OCI-M1 (cell line): ENCODE results near the gene MAGI1.

ENCODE experiments used
- DNase-seq: peaks from one replicate; lab custom pipeline; 2025; lab: John Stamatoyannopoulos, UW

The MAGI1 gene

DNA sequence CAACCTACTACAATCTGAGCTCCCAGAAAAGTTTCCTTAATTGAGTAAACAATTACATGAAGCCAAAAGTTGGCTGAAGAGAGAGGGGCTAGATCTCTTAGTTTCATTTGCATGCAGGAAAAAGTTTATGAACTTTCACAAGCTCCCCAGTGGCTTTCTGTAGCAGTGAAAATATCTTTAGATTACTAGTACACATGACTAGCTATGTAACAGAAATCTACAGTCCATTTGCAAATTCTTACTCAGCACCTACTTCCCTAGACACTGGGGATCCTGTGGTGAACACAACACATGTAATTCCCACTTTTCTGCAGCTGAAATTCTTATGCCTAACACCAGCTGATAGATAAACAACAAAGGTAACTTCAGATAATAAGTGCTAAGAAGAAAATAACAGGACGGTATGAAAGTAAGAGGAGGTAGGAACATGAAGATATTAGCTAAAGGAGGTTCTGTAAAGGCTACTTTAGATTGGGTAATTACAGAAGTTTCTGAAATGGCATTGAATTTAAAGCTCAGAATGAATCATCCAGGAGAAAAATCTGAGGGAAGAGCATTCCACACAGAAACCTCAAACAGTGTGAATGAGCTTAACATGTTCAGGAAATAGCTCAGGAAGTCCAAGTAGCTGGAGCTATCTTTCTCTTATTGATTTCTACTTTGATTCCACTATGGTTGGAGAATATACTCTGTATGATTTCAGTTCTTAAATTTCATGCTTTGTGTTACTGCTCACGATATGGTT is 204.8 kb downstream of the MAGI1 start:
- DNase-seq, result no peak

DNA sequence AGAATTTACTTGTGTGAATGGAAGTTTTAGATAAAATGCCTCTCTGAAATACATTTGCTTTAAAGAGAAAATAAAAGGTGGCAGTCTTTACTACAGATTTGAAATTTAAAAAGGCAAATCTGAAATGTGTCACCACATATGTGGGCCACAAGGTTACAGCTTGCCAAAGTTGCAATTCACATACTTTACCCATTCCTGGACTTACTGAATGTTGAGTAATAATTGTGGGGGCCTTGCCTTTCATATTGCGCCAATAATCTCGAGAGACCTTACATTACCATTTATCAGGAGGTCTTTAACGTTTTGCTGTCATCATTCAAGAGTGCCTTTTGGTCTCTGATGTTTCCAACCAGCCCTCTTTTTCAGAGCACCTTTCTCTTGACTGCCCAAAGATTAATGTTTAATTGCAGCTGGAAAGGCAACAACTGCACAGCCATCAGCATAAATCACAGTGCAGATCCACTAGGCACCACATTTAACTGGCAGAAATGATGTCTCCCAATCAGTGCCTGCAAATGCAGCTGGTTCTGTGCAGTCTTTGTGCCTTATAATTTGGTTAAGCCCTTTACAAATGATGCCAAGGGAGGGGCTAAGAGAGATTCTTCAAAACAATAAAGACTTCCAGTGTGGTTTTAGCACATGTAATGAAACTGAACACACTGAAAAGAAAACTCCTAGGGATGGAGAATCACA is 206.8 kb downstream of the MAGI1 start:
- no peak for DNase-seq

DNA sequence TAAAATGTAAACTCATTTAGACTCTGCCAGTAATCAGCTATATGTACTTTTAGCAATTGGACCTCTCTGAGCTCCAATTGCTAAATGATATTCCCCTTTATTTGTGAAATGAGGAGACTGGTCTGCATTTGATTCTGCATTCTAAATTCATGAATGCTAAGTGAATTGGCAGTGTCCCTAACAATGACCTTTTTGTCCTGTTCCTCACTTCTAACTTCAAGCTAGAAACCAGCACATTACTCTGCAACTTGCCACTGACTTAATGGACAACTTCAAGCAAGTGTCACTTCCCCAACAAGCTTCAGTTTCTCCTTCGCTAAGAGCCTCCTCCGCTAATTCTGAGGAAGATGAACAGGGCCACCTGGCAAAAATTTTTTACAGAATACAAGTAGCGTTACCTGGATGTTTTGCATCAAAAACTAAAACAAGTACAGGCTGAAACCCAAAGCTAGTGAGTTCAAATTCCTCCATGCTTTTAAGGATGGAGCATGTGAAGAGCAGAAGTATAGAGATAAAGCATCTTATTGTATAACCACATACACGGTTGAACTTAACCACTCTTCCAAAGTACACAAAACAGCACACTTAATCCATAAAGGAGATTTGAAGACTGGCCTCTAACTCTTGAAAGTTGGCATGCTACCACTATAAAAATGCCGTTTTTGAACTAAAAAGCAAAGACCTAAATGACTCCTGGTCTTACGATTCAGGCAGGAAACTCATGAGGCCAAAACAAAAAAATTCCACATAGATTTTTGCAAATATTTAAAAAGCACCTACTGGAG is 207.6 kb downstream of the MAGI1 start:
- DNase-seq, result no peak

DNA sequence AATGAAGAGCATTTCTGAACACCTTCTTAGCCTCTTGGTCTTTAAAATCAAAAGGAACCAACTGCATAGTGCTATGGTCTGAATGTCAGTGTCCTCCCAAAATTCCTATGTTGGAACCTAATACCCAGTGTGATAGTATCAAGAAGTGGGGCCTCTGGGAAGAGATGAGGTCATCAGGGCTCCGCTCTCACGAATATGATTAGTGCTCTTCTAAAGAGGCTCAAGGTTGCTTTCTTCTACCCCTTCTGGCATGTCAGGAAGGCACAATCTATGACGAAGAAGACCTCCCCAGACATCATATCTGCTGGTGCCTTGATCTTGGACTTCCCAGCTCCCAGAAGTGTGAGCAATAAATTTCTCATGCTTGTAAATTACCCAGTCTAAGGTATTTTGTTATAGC is 209.5 kb downstream of the MAGI1 start:
- DNase-seq, result no peak

DNA sequence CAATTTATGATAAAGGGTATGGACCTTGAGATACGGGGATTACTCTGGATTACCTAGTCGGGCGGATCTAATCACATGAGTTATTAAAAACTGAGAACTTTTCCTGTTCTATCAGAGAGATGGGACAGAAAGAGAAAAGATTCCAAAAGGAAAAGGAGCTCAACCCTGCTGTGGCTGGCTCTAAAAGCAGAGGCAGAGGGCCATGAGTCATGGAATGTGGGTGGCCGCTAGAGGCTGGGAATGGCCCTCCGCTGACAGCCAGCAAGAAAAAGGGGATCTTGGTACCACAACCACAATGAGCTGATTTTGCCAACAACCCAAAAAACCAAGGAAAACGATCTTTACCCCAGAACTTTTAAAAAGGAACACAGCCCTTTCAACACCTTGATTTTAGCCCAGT is 210.0 kb downstream of the MAGI1 start:
- no peak for DNase-seq

DNA sequence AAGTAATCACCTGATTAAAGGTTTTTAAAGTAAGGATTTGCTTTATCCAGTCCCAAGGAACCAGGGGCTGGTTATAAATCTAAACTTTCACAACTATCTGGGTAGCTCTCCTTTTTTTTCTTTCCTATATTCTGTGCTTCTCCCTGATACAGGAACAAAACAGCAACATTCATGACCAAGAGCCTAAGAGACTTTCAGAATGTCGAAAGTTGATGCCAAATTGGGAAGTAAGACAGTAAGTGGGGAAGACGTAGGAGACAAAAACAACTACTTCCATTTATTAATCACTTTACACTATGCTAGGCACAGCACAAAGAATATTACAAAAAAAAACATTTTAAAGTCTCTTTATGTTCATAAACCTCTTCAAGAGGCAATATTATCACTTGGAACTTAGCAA is 211.6 kb downstream of the MAGI1 start:
- no peak for DNase-seq

DNA sequence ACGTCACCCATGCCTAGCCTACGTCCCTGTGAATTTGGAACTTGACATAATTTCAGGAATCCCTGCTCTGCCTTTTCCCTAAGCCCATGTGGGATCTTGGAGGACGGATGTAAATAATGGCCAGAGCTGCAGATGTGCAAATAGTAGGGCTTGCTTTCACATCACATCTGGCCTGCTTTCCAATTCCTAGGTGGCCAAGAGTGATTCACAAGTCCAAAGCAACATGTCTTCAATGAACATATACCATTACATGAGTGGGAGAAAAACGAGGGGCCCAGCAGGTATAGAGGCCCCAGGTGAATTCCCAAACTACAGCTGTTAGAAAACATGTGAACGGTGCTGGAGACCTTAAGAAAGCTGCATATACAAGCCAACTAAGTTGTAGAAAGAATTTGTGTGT is 214.6 kb downstream of the MAGI1 start:
- DNase-seq, result no peak

DNA sequence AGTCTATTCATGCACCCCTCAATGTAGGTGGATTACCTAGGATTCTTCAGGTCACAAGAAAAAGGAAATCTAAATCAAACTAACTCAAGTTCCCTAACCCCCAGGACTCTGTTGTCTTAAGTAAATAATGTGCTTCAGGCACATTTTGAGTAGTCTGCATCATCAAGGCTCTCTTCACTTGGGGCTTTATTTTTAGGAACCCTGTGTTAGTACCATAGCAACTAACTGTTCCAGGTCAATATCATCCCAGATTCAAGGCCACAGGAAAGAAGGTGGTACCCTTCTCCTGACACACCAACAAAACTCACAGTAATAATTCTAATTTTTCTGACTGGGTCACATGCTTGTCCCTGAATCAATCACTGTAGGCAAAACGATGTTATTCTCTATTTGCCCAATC is 218.1 kb downstream of the MAGI1 start:
- DNase-seq, result no peak

DNA sequence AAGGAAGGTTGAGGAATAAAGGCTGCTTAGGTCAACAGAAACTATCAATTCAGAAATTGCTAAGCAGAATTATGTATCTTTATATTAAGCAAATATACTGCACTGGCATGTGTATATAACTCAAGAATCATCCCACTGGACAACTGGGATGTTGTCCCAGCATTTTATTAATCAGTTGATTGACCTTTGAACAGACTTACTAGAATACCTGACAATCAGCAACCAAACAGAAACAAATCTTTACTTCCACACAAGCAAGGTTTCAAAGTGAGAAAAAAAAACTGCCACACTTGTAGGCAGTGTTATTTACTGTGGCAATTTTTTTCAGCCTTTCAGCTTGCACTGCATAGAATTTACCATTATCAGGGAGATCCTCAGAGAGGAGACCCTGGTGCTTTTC is 218.8 kb downstream of the MAGI1 start:
- DNase-seq, result no peak

DNA sequence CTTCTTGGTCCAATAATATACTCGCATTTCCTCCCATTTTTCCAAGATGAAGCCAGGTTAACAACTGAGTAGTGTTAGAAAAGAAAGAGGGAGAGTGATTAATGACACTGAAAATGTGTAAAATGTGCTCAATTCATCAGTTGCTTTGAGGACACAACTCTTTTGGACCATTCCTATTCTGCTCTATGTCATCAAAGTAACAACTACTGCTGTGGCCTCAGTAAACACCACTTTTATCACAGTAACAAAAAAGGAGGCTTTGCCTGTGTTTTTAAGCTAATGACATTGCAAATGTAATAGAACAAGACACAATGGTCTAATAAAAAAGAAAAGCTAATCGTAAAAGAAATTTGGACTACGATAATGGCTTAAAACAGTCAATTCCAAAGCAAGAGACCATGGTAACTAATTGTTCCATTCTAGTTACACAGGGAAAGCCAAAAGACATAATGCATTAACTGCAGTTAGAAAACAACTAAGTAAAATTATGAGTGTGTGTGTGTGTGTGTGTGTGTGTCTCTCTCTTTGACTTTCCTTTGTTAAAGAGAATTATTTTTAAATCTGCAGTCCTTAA is 221.1 kb downstream of the MAGI1 start:
- no peak for DNase-seq

DNA sequence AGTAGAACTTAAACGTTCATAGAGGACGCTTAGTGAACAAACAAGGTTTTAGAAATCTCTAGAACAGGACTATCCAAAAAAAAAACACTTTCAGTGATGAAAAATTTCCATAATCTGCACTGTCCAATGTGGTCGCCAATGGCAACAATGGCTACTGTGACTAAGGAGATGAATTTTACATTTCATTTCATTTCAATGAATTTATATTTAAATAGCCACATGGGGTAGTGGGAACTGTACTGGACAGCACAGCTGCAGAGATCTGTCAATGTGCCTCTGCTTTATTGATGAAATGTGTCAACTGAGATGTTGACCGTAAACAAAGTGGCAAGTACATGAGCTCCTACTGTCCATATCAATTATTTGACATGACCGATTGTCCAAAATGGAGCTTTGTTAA is 222.5 kb downstream of the MAGI1 start:
- no peak for DNase-seq

DNA sequence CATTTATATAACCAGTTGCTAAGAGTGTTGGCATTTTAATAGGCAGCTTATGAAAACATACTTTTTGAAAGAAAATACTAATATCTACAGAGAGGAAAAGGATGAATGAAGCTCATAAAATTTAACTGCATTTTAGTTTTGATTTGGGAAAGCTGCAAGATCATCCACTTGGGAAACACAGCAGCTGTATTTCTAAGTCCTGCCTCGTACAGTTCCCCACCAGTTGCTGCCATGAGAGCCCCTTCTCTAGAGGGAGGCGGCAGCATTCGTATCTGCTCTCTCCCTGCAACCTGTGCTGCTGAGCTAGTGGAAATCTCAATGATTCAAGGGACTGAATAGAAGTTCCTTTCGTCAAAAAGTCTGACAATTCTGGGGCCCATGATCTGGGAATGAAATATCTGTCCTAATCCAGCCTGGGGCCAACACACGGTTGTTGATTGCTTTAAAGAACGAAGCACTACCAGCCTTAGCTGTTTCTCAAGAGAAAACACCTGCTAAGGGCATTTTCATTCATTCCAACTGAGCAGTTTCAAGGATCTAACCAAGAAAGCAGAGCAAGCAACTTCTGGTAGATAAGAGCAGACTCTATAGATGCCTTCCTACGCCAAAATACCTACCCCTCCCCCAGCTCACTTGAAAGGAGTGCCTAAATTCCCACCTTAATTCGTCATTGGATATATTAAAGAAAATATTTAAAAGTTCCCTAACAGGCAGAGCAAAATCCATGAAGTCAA is 223.7 kb downstream of the MAGI1 start:
- DNase-seq, result no peak

DNA sequence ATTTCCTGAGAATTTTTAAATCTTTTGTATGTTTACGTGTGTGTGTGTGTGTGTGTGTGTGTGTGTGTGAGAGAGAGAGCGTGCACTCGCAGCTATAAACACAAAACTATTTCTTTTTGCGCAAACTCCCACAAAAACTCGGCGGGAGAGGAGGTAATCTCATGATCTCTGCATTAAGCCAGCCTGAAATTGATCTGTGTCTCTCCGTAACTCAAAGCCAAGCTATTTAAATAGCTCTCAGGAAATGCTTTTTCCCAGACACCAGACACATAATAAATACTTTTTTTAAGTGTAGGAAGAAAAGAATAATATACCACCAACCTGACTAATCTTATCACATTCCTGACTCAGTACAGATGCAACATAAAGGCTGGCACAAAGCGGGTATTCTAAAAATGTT is 226.8 kb downstream of the MAGI1 start:
- no peak for DNase-seq

DNA sequence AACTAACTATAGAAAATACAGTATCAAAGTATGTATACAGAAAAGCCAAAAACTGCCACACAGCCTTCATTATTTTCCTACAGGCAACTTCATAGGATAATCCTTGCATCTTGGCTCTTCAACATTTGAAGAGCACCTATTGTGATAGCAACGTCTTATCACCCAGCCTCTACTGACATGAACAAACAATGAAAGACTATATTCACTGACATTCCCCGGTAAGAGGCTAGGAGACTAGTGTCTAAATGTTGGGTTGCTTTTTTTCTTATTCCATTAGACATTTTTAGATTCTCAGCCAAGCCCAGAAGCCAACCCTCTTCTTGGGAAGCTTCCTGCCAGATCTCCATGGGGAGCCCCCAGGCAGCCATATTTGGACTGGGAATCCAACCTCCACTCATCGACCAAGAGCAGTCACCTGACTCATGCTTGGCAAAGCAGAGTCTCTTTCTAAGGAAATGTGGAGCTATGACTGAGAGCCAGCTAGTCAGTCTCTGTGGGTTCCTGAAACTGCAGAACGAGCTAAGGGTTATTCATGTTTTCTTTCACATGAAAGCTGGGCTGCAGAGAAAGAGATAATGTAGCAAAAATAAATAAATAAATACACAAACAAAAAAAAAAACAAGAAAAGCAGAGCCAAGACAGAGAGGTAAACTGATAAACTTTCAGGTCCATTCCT is 227.5 kb downstream of the MAGI1 start:
- DNase-seq, result no peak

DNA sequence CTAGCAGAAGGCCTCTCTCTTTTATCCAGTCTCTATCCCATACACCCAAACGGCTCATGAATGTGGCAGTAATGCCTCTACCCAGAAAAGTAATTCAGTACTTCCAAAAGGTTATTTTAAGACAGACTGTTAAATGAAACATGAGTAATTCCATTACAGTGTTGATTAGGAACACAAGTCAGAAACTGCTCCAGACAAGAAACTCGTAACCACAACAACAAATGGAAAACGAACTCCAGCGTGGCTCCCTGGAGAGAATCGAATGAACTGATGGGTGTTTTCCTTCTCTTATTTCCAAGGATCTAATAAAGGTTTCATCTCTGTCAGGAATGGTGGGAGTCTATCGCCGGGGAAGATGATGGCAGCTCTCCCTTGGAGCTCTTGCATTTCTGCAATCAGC is 228.4 kb downstream of the MAGI1 start:
- no peak for DNase-seq

DNA sequence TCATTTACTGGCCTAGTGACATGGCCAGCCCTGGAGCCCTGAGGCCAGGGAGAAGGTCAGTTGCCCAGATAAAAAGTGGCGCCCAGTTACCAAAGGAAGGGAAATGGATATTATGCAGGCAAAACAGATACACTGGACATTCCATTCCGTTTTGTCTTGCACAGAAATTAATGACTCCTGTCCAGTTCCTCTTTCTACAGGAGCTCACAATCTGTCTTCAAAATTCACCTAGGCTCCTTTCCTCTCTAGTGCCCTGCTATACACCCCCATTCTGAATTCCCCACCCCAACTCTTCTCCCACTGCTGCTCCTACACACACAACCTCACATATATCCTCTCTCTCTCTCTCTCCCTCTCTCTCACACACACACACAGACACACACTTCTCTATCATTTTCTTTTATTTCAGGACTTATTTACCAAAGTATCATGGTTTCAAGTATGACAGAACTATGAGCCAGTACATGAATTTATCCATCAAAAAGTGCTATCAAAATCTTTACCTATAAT is 229.0 kb downstream of the MAGI1 start:
- DNase-seq, result no peak

DNA sequence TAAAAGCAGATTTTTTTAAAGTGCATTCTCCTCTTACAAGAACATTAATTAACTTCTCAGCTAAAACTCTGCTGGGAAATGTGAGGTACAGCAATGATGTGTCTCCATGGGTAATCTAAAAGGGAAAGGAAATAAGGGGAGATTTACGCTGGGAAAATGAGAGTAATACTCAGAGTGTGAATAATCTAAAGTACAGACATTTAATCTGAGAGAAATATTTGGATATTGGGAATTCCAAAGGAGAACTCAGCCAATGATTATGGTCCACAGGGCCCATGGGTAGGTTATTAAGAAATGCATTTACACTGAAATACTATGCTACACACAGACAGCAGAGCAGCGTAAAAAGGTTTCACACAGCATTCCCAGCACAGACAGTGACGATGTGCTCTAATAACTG is 229.9 kb downstream of the MAGI1 start:
- DNase-seq, result no peak

DNA sequence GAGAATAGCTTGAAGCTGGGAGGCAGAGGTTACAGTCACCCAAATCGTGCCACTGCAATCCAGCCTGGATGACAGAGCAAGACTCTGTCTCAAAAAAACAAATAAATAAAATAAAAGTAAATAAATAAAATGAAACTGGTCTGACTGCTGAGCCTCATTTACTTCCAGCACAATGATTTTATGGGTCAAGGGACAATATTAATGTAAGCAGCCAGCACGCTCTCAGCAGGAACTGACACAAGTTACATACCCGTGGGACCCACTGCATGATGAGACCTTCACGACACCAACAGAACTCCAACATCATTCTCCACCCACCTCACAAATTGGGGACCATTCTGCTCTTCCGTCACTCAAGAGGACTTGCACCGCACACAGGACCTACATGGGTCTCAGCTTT is 230.3 kb downstream of the MAGI1 start:
- DNase-seq, result no peak

DNA sequence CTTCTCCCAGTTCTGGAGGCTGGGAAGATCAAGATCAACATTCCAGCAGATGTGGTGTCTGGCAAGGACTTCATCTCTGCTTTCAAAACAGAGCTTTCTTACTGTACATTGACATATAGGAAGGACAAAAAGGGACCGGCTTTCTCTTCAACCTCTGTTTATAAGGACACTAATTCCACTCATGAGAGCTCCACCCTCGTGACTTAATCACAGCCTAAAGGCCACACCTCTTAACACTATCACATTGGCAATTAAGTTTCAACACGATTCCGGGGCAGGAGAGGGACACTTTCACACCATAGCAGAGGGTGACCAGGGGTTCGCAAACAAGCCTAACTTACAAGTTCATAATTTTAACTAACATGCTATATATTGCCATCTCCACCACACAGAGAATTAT is 231.5 kb downstream of the MAGI1 start:
- DNase-seq, result no peak

DNA sequence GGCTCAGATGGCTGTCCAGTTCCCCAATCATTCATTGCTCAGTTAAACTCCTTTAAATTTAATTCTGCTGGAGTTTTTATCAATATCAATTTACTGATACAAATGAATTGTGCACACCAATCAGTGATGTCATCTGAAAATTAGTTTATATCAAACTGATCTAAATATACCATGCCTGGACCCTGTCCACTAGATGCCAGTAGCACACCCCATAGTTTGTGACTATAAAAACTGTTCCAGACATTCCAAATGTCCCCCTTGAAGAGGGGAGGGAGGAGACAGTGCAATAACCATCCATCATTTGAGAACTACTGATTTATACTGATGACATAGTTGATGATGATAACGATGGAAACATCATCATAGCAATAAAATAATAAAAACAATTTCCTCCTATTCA is 232.1 kb downstream of the MAGI1 start:
- no peak for DNase-seq

DNA sequence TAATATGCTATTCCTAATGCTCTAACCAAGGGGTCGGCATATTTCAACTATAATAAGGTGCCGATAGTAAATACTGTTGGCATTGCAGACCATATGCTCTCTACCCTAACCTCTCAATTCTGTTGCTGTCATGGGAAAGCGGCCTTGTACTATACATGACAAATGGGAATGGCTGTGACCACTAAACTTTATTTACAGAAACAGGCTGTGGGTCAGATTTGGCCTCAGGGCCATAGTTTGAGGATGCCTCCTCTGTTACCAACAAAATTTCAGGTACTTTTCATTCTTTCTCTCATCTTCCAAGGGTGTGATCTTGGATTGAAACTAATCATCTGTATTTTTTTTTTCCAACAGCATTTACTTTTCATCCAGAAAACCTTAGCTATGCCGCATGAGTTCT is 242.0 kb downstream of the MAGI1 start:
- no peak for DNase-seq
